Measurements from ENCODE around the gene SAP30BP.

Gene SAP30BP

DNA sequence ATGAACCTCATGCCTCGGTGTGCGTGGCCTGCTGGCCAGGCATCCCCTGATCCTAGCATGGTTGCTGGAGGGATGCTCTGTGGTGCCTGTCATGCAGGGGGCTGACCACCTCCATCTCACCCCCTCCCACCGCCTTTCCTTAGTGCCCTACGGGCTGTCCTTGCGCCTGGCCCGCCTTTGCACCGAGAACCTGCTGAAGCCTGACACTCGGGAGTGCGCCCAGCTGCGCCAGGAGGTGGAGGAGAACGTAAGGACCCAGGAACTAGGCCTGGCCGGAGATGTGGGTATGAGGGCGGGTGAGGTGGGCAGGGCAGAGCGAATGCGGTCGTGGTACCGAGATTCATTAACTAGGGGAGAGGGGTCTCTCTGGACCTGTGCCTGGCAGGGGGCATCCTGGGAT is 73.1 kb downstream of the SAP30BP start:
- Histone ChIP-seq H3K27ac (ENCODE audit: low read length) (no peak overlapping the region), H3K4me2 (ENCODE audit: low read length) (no peak overlapping the region), H3K4me1 (ENCODE audit: low read length) (peaks cover 14% of the 10 kb centered on the region)

DNA sequence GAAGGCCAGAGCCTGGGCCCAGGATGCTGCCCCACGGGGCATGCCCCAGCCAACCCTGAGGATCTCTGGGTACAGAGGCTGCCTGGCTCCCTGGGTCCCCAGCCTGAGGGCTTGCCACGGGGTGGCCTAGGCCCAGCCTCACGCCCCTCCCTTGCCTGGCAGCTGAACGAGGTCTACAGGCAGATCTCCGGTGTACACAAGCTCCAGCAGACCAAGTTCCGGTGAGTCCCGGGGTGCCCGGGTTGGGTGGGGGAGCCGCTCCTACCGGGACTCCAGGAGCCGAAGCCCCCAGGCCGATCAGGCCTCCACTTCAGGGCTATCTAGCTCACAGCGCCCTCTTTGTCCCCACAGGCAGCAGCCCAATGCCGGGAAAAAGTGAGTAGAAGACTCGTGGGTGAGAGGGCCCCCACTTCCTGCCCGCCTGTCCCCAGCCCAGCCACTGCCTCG is 73.5 kb downstream of the SAP30BP start:
- Histone ChIP-seq H3K79me2 (ENCODE audit: low read length) (no peaks in the 10 kb centered on the region), H4K20me1 (ENCODE audit: insufficient read depth, low read length) (no peaks in the 10 kb centered on the region), H3K9ac (ENCODE audit: low read length) (no peak overlapping the region), H3K4me3 (ENCODE audit: low read length) (no peak overlapping the region), H3K27me3 (ENCODE audit: low read depth, low read length) (no peaks in the 10 kb centered on the region), H3K36me3 (replicated peaks; ENCODE audit: low read depth, low read length) (no peaks in the 10 kb centered on the region), H3K4me2 (ENCODE audit: low read length) (no peak overlapping the region), H2AFZ (ENCODE audit: low read depth, low read length) (no peak overlapping the region), H3K27ac (ENCODE audit: low read length) (no peak overlapping the region), H3K9me3 (ENCODE audit: insufficient read depth, low read length) (no peaks in the 10 kb centered on the region), H3K4me1 (ENCODE audit: low read length) (peaks cover 14% of the 10 kb centered on the region)
- no peak for TF ChIP-seq EZH2phosphoT487 (IDR thresholded peaks at IDR 0.05; ENCODE audit: low read depth)
- TF ChIP-seq, protein P1, sequence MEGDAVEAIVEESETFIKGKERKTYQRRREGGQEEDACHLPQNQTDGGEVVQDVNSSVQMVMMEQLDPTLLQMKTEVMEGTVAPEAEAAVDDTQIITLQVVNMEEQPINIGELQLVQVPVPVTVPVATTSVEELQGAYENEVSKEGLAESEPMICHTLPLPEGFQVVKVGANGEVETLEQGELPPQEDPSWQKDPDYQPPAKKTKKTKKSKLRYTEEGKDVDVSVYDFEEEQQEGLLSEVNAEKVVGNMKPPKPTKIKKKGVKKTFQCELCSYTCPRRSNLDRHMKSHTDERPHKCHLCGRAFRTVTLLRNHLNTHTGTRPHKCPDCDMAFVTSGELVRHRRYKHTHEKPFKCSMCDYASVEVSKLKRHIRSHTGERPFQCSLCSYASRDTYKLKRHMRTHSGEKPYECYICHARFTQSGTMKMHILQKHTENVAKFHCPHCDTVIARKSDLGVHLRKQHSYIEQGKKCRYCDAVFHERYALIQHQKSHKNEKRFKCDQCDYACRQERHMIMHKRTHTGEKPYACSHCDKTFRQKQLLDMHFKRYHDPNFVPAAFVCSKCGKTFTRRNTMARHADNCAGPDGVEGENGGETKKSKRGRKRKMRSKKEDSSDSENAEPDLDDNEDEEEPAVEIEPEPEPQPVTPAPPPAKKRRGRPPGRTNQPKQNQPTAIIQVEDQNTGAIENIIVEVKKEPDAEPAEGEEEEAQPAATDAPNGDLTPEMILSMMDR (IDR thresholded peaks at IDR 0.05; ENCODE audit: low read depth, low read length), result peak; percentile 10; the same call in 1 of the 2 replicates

More for the DNA sequence above, 73.1 kb downstream of the SAP30BP start:
- Histone ChIP-seq H3K9me3 (ENCODE audit: insufficient read depth, low read length) (no peaks in the 10 kb centered on the region), H3K36me3 (replicated peaks; ENCODE audit: low read depth, low read length) (no peaks in the 10 kb centered on the region), H3K27me3 (ENCODE audit: low read depth, low read length) (no peaks in the 10 kb centered on the region), H3K79me2 (ENCODE audit: low read length) (no peaks in the 10 kb centered on the region), H3K4me3 (ENCODE audit: low read length) (no peak overlapping the region), H3K9ac (ENCODE audit: low read length) (no peak overlapping the region), H2AFZ (ENCODE audit: low read depth, low read length) (no peak overlapping the region), H4K20me1 (ENCODE audit: insufficient read depth, low read length) (no peaks in the 10 kb centered on the region)
- no peak for TF ChIP-seq EZH2phosphoT487 (IDR thresholded peaks at IDR 0.05; ENCODE audit: low read depth)
- TF ChIP-seq, protein P1 (IDR thresholded peaks at IDR 0.05; ENCODE audit: low read depth, low read length), result no peak

DNA sequence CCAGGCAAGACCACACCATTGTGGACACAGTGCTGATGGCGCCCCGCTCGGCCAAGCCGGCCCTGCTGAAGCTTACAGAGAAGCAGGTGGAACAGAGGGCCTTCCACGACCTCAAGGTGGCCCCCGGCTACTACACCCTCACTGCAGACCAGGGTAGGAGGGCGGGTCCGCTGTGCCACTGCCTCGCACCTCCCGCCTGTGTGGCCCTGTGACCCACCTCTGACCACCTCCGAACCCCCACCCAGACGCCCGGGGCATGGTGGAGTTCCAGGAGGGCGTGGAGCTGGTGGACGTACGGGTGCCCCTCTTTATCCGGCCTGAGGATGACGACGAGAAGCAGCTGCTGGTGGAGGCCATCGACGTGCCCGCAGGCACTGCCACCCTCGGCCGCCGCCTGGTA is 75.2 kb downstream of the SAP30BP start:
- no peaks in the 10 kb centered on the region for H3K9me3 ChIP-seq (ENCODE audit: insufficient read depth, low read length)
- no peaks in the 10 kb centered on the region for H3K36me3 ChIP-seq (replicated peaks; ENCODE audit: low read depth, low read length)
- no peak overlapping the region for H2AFZ ChIP-seq (ENCODE audit: low read depth, low read length)
- TF ChIP-seq, protein P1 (IDR thresholded peaks at IDR 0.05; ENCODE audit: low read depth, low read length), result no peak
- TF ChIP-seq EZH2phosphoT487 (IDR thresholded peaks at IDR 0.05; ENCODE audit: low read depth), result no peak
- H4K20me1 ChIP-seq (ENCODE audit: insufficient read depth, low read length), result no peaks in the 10 kb centered on the region
- H3K4me1 ChIP-seq (ENCODE audit: low read length), result peaks cover 14% of the 10 kb centered on the region
- H3K79me2 ChIP-seq (ENCODE audit: low read length), result no peaks in the 10 kb centered on the region
- H3K9ac ChIP-seq (ENCODE audit: low read length), result no peak overlapping the region
- no peaks in the 10 kb centered on the region for H3K27me3 ChIP-seq (ENCODE audit: low read depth, low read length)
- no peak overlapping the region for H3K4me2 ChIP-seq (ENCODE audit: low read length)
- H3K27ac ChIP-seq (ENCODE audit: low read length), result no peak overlapping the region
- no peak overlapping the region for H3K4me3 ChIP-seq (ENCODE audit: low read length)

DNA sequence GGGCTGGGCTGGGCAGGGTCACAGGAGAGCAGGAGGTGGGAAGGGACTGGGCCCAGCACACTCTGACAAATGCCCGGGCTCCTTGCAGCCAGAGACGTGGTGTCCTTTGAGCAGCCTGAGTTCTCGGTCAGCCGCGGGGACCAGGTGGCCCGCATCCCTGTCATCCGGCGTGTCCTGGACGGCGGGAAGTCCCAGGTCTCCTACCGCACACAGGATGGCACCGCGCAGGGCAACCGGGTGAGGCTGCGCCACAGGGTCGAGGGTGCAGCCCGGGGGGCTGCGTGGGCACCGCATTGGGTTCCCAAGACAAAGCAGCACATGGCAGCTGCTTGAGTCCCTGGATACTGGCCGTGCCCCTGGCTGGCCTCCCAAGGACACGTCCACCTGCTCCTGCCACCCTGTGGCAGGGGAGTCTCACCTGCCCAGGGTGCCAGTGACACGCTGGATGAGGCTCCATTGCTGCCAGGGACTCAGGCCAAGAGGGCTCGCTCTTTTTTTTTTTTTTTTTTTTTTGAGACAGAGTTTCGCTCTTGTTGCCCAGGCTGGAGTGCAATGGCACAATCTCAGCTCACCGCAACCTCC is 76.6 kb downstream of the SAP30BP start:
- no peak overlapping the region for H3K27ac ChIP-seq (ENCODE audit: low read length)
- H3K4me1 ChIP-seq (ENCODE audit: low read length), result peaks cover 4% of the 10 kb centered on the region
- H3K4me3 ChIP-seq (ENCODE audit: low read length), result no peak overlapping the region
- no peak overlapping the region for H3K9ac ChIP-seq (ENCODE audit: low read length)
- H2AFZ ChIP-seq (ENCODE audit: low read depth, low read length), result no peak overlapping the region
- TF ChIP-seq EZH2phosphoT487 (IDR thresholded peaks at IDR 0.05; ENCODE audit: low read depth), result no peak
- TF ChIP-seq, protein P1 (IDR thresholded peaks at IDR 0.05; ENCODE audit: low read depth, low read length), result no peak
- no peaks in the 10 kb centered on the region for H3K9me3 ChIP-seq (ENCODE audit: insufficient read depth, low read length)
- H3K27me3 ChIP-seq (ENCODE audit: low read depth, low read length), result no peaks in the 10 kb centered on the region
- no peaks in the 10 kb centered on the region for H3K36me3 ChIP-seq (replicated peaks; ENCODE audit: low read depth, low read length)
- H4K20me1 ChIP-seq (ENCODE audit: insufficient read depth, low read length), result no peaks in the 10 kb centered on the region
- H3K79me2 ChIP-seq (ENCODE audit: low read length), result no peaks in the 10 kb centered on the region
- H3K4me2 ChIP-seq (ENCODE audit: low read length), result no peak overlapping the region
